Skin of body (tissue), 2 donors: ENCODE results near the gene ME3. TPM values are rescaled to one million over a fixed set of nuclear protein-coding genes. Genes with fewer than 3 reads are reported as not detected.
A peak's percentile ranks its signal among the peaks of the same experiment; 100 is the strongest.

Experiments
- DNase-seq: peaks from one replicate; lab custom pipeline; 2025; lab: John Stamatoyannopoulos, UW
- total RNA-seq: library from RNA; depleted of rRNA; stranded (reverse); fragments of >200 nt; gene quantifications from one replicate; pipeline ENCODE4 v1.2.3, GENCODE V29; 2014

ME3 gene
- total RNA-seq, 1 donor from 2014 or later: 17.8 TPM

- no peak for DNase-seq
Measured at GRCh38 chr11:86589856-86590589, 82.4 kb downstream of the ME3 start.

GRCh38 chr11:86589204-86589603 is 83.2 kb downstream of the ME3 start:
- DNase-seq: no peak

DNA sequence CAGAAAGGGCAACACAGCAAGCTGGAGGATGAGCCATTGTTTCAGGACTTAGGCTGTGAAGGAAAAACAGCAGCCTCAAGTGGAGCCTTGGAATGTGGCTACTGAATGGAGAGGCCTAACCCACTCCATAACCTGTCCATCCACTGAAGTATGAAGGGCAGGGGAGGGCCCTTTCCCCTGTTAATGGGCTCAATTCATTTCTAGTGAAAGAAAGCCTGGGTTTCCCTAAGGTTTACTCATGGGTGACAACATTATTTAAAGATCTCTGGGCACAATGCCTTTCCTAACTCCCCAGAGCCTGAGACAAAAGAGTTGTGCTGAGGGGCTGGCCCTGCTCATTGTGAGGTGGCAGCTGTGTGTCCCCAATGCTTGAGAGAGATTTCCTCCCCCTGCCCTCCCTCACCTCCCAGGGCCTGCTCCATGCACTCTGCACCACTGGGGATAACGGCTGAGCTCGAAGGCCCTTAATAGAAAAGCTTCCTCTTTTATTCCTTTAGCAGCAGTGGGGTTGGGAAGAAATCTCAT is 83.8 kb downstream of the ME3 start:
- no peak for DNase-seq

DNA sequence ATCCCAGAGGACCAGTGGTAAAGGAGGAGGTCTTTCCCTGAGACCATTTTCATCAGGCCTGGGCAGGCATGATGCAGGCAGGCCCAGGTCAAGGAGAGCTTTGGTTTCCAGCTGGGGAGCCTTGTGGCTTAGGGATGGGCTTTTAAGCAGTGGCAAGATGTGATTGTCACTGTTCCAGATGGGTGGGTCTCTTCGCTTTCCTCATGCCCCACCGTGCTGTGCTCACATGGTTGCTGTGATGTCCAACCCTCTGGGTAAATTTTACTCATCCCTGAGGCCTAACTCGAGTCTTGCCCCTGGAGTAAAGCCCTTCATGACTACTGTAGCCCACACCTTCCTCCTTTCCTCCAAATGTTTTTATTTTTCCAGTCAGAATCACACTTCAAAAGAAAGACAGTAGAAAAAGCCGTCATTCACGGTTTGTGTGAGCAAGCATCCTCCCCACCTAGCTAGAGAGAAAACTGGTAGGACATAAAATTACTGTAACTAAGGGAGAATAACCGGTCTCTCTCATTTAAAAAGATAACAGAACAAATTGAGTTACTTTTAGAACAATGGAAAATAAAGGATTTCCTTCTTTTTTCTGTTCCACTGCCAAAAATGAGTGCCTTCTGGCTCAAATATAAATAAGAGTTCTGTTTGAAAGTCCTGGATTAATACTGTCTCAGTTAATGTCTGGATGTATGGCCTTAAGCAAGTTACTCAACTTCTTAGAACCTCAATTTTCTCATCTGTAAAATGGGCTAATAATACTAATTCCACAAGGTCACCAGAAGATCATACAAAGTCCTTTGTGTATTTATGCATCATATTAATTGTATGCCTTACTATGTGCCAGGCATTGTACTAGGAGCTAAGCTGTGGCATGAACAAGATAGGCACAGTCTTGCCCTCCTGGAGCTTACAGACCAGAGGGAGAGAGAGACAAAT is 84.9 kb downstream of the ME3 start:
- no peak for DNase-seq

GRCh38 chr11:86586307-86586706 is 86.1 kb downstream of the ME3 start:
- no peak for DNase-seq

GRCh38 chr11:86582898-86583297 is 89.5 kb downstream of the ME3 start:
- DNase-seq: no peak

DNA sequence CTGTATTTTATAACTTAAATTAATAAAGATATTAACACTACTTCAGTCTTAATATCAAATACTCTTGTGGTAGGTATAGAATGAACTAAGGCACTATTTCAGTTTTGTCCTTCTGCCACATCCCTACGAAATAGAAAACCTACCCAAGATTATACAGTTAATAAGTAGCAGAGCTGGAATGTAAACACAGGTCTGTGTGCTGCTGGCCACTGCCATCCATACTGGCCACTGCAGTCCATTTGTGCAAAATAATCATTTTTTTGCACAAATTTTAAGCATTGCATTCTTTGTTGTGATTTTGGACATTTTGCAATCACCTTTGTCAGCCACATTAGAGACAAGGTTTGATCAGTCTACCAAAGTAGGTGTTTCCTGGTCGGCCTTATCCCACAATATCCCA is 91.9 kb downstream of the ME3 start:
- no peak for DNase-seq

DNA sequence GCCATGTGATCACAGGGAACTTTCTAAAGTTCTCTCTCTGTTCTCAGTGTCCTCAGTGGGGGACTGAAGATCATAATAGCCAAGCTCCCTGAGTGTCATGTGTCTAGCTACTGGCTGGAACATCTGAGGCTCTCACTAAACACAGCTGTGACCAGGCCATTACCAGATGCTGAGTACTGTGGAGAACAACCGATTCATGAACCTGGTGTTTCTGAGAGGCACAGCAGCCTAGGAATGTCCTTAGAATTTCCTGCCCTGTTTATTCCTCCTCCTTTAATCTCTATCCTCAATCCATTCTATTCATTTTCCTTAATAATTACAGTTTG is 93.0 kb downstream of the ME3 start:
- no peak for DNase-seq

DNA sequence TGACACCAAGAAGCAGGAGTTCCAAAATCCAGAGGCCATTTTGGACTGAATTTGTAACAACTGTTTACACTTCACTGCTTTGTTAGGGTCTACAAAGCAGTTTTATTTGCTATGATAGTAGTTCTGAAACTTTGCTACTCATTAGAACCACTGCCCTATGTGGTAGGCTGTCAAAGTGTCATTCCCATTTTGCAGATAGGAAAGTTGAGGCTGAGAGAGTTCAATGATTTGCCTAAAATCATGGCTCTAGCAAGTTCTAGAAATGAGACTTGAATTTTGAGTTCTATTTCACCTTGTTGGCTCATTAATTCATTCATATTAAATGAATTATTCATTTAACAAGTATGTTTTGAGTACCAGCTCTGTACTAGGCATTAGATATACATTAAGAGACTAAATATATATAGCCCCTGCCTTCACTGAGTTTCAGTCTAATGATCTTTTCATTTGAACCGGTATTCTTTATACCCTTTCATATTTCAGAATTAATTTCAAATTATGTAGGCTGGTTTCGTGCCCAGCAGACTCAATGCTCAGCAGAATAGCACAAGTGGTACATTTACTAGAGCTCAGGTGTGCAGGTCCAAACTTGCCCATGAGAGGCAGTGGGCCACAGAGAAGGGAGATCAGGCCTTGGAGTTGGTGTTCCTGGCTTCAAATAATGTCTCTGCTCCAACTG is 93.5 kb downstream of the ME3 start:
- no peak for DNase-seq

DNA sequence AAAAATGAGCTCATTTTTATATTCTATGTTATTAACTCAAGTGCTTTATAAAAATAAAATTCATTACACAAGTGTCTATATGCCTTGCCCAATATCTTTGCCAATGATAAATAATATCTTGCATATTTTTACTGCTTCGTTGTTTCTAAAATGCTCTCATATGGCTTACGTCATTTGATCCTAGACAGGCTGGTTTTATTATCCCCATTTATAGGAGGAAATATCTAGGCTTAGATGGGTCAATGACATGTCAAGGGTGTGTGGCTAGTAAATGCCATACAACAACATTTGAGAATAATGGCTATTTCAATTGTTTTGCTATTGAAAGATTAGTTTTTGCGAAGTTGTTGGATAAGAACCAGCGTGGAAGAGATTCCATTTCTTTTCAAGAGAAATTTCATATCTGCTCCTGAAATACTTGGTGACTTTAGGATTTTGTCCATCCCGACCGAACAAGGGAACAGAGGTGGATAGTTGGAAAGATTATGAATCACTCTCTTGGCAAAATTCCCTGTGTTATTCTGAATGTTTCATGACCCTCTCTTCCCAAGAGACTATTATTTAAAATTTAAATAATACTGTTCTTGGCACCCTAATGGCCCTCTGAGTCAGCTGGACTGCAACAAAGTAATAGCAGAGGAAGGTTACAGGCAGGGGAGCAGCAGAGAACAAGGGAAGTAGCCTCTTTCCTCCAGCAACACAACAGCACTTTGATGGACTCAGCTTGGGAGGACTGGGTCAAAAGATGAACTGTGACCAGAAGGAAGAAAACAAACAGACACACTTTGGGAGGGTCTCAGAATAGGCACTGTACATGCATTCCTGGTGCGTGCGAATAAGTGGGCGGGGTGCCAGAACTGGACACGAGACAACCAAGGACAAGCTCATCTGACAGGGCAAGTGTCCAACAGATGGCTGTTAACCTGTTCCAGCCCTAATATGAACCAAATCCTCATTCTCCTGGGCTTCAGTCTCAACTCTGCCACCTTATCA is 94.5 kb downstream of the ME3 start:
- peak; percentile 82 for DNase-seq

GRCh38 chr11:86576946-86577624 is 95.3 kb downstream of the ME3 start:
- no peak for DNase-seq

- no peak for DNase-seq
Measured at GRCh38 chr11:86575927-86576326, 96.5 kb downstream of the ME3 start.

- no peak for DNase-seq
Measured at GRCh38 chr11:86575208-86575855, 97.1 kb downstream of the ME3 start.

DNA sequence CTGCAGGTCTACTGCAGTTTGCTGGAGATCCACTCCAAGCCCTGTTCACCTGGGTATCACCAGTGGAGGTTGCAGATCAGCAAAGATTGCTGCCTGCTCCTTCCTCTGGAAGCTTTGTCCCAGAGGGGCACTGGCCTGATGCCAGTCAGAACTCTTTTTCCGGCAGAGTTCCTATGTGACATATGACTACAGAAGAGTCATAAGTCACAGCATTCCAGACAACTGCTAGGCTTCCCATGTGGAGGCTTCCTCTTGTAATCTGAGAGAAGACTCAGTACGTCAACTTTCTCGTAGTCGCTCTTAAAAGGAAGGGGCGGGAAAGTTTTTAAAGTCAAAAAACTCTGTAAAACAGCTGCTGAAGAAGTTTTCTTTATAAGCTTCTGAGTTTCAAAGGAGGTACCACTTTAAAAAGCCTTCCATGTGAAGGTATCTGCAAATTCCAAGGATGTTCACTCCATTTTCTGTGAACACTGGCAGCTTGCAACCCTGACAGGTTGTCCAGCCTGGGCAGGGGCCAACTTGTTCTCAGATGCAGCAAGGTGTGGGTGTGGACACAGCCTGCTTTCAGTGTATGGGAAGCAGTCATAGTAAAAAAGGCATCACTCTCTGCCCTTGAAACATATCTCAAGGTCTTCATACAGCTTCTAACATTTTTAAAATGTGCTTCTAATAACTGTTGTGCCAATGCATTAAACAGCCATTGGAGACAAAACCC is 97.8 kb downstream of the ME3 start:
- DNase-seq: peak; percentile 43

- no peak for DNase-seq
Measured at GRCh38 chr11:86571273-86571948, 101.0 kb downstream of the ME3 start.

DNA sequence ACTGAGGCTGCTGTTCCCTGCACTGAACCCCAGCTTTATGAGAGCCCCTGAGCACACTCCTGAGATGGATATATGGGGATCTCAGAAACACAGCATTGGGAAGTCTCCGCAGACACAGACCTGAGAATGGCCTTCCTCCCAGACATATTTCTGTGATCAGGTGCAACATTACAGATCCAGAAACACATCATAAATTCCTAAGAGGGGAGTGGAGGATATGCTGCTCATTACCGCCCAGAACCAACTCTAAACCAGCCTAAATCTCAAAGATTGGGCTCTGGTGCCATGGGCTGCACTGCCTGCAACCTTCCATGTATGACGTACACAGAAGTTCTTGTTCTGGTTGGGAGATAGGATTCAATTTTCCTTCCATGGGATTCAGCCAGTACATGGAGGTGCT is 102.0 kb downstream of the ME3 start:
- no peak for DNase-seq

DNA sequence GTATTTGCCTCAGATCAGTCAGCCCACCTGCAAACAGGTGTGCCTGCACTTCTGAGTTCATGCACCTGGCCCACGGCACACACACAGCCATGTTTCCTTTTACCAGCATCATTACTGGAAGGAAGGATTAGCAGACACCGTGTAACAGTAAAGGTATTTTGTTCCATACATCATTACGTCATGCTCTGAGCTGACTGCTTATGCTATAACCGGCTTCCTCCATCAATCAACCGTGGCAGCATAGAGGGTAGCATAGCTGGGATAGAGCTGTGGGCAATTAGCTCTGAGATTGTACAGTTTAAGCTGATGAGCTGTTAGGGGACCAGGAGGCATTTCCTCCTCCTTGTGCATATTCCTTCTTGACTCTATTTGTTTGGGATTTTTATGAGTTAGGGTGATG is 102.4 kb downstream of the ME3 start:
- no peak for DNase-seq

- DNase-seq: no peak
Measured at GRCh38 chr11:86569109-86569508, 103.3 kb downstream of the ME3 start.
